GM23338 (cell line): ENCODE results near the gene PCSK6.

Experiments used
- CTCF ChIP-seq, 2 experiments: fragments of 200-600 bp in 1 of 2; sonication (generic) in 1 of 2; conservative IDR thresholded peaks; 2 replicates each; pipeline versions ENCODE4 v1.5.1 to v1.6.1; 2016 to 2017; ENCODE audit warnings: antibody characterized with exemption in 2 of 2, low read depth in 2 of 2, mild to moderate bottlenecking in 2 of 2, moderate library complexity in 1 of 2
- ETS1 ChIP-seq: IDR thresholded peaks from 2 replicates; pipeline ENCODE4 v1.6.1; 2016; ENCODE audit warnings: antibody characterized with exemption
- EZH2 ChIP-seq: fragments of 200-600 bp; sonication (generic); IDR thresholded peaks from one replicate; pipeline ENCODE4 v1.8.0; 2017; ENCODE audit warnings: antibody characterized with exemption, mild to moderate bottlenecking, low read depth; ENCODE audit not compliant: unreplicated experiment
- EZH2phosphoT487 ChIP-seq: fragments of 200-600 bp; sonication (generic); IDR thresholded peaks from one replicate; pipeline ENCODE4 v1.8.1; 2018; ENCODE audit warnings: antibody characterized with exemption; ENCODE audit not compliant: unreplicated experiment
- JUNB ChIP-seq: IDR thresholded peaks from one replicate; pipeline ENCODE4 v1.6.1; 2016; ENCODE audit warnings: antibody characterized with exemption; ENCODE audit not compliant: unreplicated experiment
- POLR2AphosphoS5 ChIP-seq: IDR thresholded peaks from 2 replicates; pipeline ENCODE4 v1.6.1; 2016; ENCODE audit warnings: antibody characterized with exemption, low read depth
- REST ChIP-seq: IDR thresholded peaks from one replicate; pipeline ENCODE4 v1.6.1; 2018; ENCODE audit warnings: antibody characterized with exemption; ENCODE audit not compliant: unreplicated experiment
- ZNF462 ChIP-seq: fragments of 250-450 bp; sonication (Bioruptor Pico); IDR thresholded peaks from 2 replicates; pipeline ENCODE4 v1.5.0; 2020; ENCODE audit warnings: mild to moderate bottlenecking, moderate library complexity

- TF ChIP-seq POLR2AphosphoS5 (no peak), CTCF (conservative IDR thresholded peaks at IDR 0.05; ENCODE audit: low read depth in 2 of 2) (no peak), REST (no peak), EZH2phosphoT487 (no peak), EZH2 (no peak), ZNF462 (CRISPR knock-in tag) (no peak), ETS1 (no peak), JUNB (no peak)
These were observed 35.7 kb upstream of the PCSK6 start for GRCh38 chr15:101525087-101525669.
